HS-5 (cell line): Measurements from ENCODE around the gene HTT.

Source experiments
- DNase-seq: peaks from one replicate; pipeline ENCODE4 v3.0.0-alpha.2; 2012; ENCODE audit warnings: low read depth

The HTT gene

GRCh38 chr4:3235581-3235980 lies 161.1 kb downstream of the HTT start:
- no peak for DNase-seq

DNA sequence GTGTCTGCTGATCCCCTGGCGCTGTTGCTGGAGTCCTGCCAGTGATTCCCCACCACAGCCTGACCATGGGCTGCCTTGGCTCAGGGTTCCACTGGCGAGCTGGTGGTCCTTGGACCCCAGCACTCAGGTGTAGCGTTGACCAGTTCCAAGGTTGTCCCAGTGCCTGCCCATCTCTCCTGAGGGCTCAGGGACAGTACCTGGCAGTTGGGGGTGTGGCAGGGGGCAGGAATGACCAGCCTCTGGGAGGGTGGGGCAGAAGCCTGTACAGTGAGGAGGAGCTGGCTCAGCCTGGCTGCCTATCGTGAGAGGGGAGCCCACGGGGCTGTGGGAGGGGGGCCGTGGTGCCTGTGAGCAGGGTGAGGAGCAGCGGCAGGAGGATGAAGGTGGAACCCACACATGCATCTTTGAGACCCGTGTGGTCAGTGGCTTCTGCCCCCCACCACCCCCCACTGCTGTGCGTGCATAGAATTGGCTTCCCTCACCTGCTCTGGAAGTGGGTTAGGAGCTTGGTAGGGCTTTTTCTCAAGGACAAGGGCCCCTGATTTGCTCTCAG lies 161.9 kb downstream of the HTT start:
- no peak for DNase-seq

- no peak for DNase-seq
These were observed 162.8 kb downstream of the HTT start for GRCh38 chr4:3237266-3237665.

- DNase-seq = no peak
These were observed 163.5 kb downstream of the HTT start for GRCh38 chr4:3237712-3238560.

DNA sequence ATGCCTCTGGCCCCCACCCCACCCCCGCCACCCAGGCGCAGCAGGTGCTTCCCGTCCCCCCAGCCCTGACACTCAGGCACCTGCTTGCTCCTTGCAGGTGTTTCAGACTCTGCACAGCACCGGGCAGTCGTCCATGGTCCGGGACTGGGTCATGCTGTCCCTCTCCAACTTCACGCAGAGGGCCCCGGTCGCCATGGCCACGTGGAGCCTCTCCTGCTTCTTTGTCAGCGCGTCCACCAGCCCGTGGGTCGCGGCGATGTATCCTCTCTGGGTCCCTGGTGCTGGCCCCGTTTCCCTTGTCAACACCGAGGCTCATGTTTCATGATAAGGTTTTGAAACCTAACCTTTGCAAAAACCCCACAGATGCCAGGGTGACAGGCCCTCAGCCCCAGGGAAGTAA lies 164.2 kb downstream of the HTT start:
- no peak for DNase-seq

DNA sequence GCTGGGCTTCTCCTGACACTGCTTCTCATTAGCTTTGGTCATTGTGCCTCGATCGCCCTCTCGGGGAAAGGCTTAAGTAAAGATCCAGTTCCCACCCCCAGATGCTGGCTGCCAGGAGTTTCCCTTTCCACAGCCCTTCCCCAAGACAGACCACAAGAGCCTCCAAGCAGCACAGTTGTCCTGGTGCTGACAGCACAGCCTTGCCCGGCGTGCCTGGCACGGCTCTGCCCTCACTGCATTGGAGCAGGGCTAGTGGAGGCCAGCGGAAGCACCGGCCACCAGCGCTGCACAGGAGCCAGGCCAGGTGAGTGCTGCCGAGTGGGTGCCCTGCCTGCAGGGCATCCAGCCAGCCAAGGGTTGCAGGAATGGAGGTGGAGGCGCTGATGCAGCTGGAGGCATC lies 164.8 kb downstream of the HTT start:
- DNase-seq = no peak

GRCh38 chr4:3239998-3240920 lies 165.8 kb downstream of the HTT start:
- no peak for DNase-seq

- no peak for DNase-seq
These were observed 166.5 kb downstream of the HTT start for GRCh38 chr4:3240936-3241522.

- no peak for DNase-seq
These were observed 167.5 kb downstream of the HTT start for GRCh38 chr4:3241898-3242524.

DNA sequence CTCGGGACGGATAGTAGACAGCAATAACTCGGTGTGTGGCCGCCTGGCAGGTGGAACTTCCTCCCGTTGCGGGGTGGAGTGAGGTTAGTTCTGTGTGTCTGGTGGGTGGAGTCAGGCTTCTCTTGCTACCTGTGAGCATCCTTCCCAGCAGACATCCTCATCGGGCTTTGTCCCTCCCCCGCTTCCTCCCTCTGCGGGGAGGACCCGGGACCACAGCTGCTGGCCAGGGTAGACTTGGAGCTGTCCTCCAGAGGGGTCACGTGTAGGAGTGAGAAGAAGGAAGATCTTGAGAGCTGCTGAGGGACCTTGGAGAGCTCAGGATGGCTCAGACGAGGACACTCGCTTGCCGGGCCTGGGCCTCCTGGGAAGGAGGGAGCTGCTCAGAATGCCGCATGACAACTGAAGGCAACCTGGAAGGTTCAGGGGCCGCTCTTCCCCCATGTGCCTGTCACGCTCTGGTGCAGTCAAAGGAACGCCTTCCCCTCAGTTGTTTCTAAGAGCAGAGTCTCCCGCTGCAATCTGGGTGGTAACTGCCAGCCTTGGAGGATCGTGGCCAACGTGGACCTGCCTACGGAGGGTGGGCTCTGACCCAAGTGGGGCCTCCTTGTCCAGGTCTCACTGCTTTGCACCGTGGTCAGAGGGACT lies 168.8 kb downstream of the HTT start:
- DNase-seq = no peak

- no peak for DNase-seq
These were observed 169.5 kb downstream of the HTT start for GRCh38 chr4:3244002-3244401.

GRCh38 chr4:3244747-3245146 lies 170.3 kb downstream of the HTT start:
- no peak for DNase-seq

GRCh38 chr4:3245676-3246075 lies 171.2 kb downstream of the HTT start:
- DNase-seq = no peak

GRCh38 chr4:3246458-3247398 lies 172.2 kb downstream of the HTT start:
- DNase-seq = no peak

GRCh38 chr4:3247399-3248177 lies 173.1 kb downstream of the HTT start:
- no peak for DNase-seq

DNA sequence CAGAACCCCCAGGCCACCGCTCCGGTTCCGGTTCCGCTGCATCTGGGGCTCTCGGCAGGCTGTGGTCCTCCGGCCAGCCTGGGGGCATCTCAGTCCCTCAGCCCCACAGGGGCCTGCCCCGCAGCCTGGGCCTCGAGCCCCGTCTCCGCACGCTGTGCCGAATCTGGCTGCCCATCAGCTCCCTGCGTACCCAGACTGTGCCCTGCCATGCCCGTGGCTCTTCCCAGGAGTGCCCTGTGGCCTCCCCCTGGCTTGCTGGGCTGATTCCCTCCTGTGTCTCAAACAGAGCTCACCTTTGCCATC lies 173.6 kb downstream of the HTT start:
- DNase-seq = no peak

- DNase-seq = no peak
These were observed 174.6 kb downstream of the HTT start, which contains the start of gene MSANTD1 for GRCh38 chr4:3248811-3249661. TSS of gene MSANTD1 (plus strand) at chr4:3249159. CDS start at chr4:3249223, 64 bp downstream.

DNA sequence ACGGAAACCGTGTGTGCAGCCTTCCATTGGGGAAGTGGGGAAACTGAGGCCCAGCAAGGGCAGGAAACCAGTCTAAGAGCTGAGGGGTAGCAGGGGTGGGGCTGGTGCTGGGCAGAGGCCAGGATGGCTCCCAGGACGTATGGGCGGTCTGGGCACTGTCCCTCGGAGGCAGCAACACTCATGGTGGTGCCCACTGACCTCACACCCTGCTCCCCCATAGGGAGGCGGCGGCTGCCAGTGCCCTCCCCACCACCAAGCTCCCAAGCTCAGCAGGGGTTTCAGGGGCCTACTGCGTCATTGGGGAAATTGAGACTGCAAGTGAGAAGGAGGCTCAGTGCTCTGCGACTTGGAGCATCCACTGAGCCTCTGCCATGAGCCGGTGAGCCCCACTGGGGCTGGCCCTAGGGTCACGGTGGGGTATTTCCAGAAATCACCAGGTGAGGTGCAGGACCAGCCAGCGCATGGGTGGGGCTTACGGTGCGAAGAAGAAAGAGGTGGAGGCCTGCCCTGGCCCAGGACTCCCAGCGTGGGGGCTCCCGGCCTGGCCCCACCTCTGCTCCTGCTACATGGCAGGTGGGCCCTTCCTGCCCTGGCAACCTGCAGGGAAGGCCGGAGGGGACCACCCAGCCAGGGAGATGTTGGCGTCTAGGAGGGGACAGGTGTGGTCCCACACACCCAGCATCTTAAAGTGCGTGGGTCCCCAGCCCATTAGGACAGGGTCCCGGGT lies 175.4 kb downstream of the HTT start:
- no peak for DNase-seq
